K562 (cell line): ENCODE data around the gene KMO. TPM values are rescaled to one million over a fixed set of nuclear protein-coding genes. Genes with fewer than 3 reads are reported as not detected.

Experiments used
- DMBX1 ChIP-seq: fragments of 250-450 bp; sonication (Bioruptor Pico); IDR thresholded peaks from 2 replicates; pipeline ENCODE4 v1.8.0; 2022; ENCODE audit warnings: inconsistent platforms, mild to moderate bottlenecking, moderate library complexity, borderline replicate concordance
- FOXA3 ChIP-seq, 2 experiments: fragments of 450-650 bp in 1 of 2; sonication (generic) in 1 of 2; formaldehyde crosslinking; IDR thresholded peaks in 1 of 2; conservative IDR thresholded peaks in 1 of 2; 2 replicates each; pipeline versions ENCODE4 v1.4.0 to v1.8.0; 2020 to 2022; ENCODE audit warnings: mild to moderate bottlenecking in 2 of 2, missing genetic modification reagents in 1 of 2
- HDGF ChIP-seq: fragments of 450-650 bp; IDR thresholded peaks from 2 replicates; pipeline ENCODE4 v1.6.1; 2016
- KAT7 ChIP-seq: sonication (generic); formaldehyde crosslinking; IDR thresholded peaks from 2 replicates; pipeline ENCODE4 v1.8.0; 2022; ENCODE audit warnings: missing genetic modification reagents, mild to moderate bottlenecking, borderline replicate concordance
- LCOR ChIP-seq: sonication (generic); formaldehyde crosslinking; IDR thresholded peaks from 2 replicates; pipeline ENCODE4 v1.8.0; 2022; ENCODE audit warnings: mild to moderate bottlenecking, missing genetic modification reagents
- MEF2D ChIP-seq: conservative IDR thresholded peaks from 2 replicates; pipeline ENCODE4 v1.6.1; 2016; ENCODE audit warnings: low read depth, missing genetic modification characterization, missing compliant biosample characterization
- NR4A1 ChIP-seq, 2 experiments: fragments of 250-450 bp in 1 of 2; fragments of 450-650 bp in 1 of 2; sonication (Bioruptor Pico) in 1 of 2; IDR thresholded peaks; 2 replicates each; pipeline versions ENCODE4 v1.4.0 to v1.6.1; 2016 to 2020; ENCODE audit warnings: mild to moderate bottlenecking in 2 of 2, missing compliant biosample characterization in 1 of 2, missing genetic modification characterization in 1 of 2, moderate library complexity in 1 of 2
- NRF1 ChIP-seq, 2 experiments: fragments of 450-650 bp; IDR thresholded peaks in 1 of 2; conservative IDR thresholded peaks in 1 of 2; 2 replicates each; pipeline ENCODE4 v1.6.1; 2014; ENCODE audit warnings: mild to moderate bottlenecking in 2 of 2
- SMAD3 ChIP-seq: fragments of 450-650 bp; formaldehyde crosslinking; conservative IDR thresholded peaks from 2 replicates; pipeline ENCODE4 v1.4.0; 2020; ENCODE audit warnings: mild to moderate bottlenecking
- SRF ChIP-seq, 2 experiments: fragments of 250-450, 450-650 bp in 1 of 2; sonication (Bioruptor Pico) in 1 of 2; sonication (generic) in 1 of 2; formaldehyde crosslinking; IDR thresholded peaks; 2 replicates each; pipeline versions ENCODE4 v1.5.0 to v1.5.1; 2020 to 2022; ENCODE audit warnings: mild to moderate bottlenecking in 1 of 2, missing genetic modification reagents in 1 of 2
- TCF7 ChIP-seq: sonication (generic); IDR thresholded peaks from 2 replicates; pipeline ENCODE4 v1.6.1; 2016; ENCODE audit warnings: antibody characterized with exemption, borderline replicate concordance
- YY1 ChIP-seq, 3 experiments: IDR thresholded peaks; 2 replicates each; pipeline ENCODE4 v1.6.1; 2011; ENCODE audit warnings: low read length in 2 of 3, mild to moderate bottlenecking in 2 of 3, moderate library complexity in 2 of 3, borderline replicate concordance in 1 of 3, control low read depth in 1 of 3, low read depth in 1 of 3; ENCODE audit not compliant: insufficient read depth in 3 of 3, insufficient replicate concordance in 2 of 3, control insufficient read depth in 1 of 3, insufficient read length in 1 of 3; ENCODE audit errors: extremely low read depth in 1 of 3
- ZNF644 ChIP-seq: fragments of 200-800 bp; sonication (Bioruptor generic); IDR thresholded peaks from 2 replicates; pipeline ENCODE4 v1.6.1; 2016; ENCODE audit warnings: low read depth, missing genetic modification characterization, missing compliant biosample characterization
- ZNF780A ChIP-seq: fragments of 250-450 bp; sonication (Bioruptor Pico); IDR thresholded peaks from 2 replicates; pipeline ENCODE4 v1.5.0; 2021; ENCODE audit warnings: mild to moderate bottlenecking
- ZNF79 ChIP-seq: fragments of 250-450 bp; sonication (Bioruptor Pico); IDR thresholded peaks from 2 replicates; pipeline ENCODE4 v1.4.0; 2020; ENCODE audit warnings: low read depth, mild to moderate bottlenecking, moderate library complexity
- ZSCAN29 ChIP-seq: fragments of 450-650 bp; IDR thresholded peaks from 2 replicates; pipeline ENCODE4 v1.6.1; 2017
- ZSCAN32 ChIP-seq: fragments of 450-650 bp; formaldehyde crosslinking; IDR thresholded peaks from 2 replicates; pipeline ENCODE4 v1.4.0; 2020; ENCODE audit warnings: mild to moderate bottlenecking, moderate library complexity
- polyA plus RNA-seq, 8 experiments: library from polyadenylated mRNA; depleted of rRNA in 4 of 8; stranded (reverse) in 5 of 8; unstranded in 3 of 8; fragments of >200 nt; fragmentation: Nextera tagmentation in 2 of 8; fragmentation: Illumina TruSeq in 1 of 8; extraction: Ambion mirVana in 2 of 8; extraction: Trizol in 1 of 8; gene quantifications; 2 replicates each; pipeline versions ENCODE4 v1.2.1 to v1.2.3, GENCODE V29; 2011 to 2014; ENCODE audit warnings: inconsistent platforms in 1 of 8, missing spikeins in 1 of 8
- total RNA-seq, 7 experiments: library from RNA; depleted of rRNA in 6 of 7; stranded (reverse); fragments of >200 nt in 6 of 7; fragmentation: Illumina TruSeq in 2 of 7; extraction: Trizol in 2 of 7; gene quantifications; 2 replicates each; pipeline versions ENCODE4 v1.2.1 to v1.2.3, GENCODE V29; 2011 to 2021; ENCODE audit warnings: low replicate concordance in 1 of 7
- TF ChIP-seq, protein P1 (sequence below): fragments of 450-650 bp; formaldehyde crosslinking; IDR thresholded peaks from 2 replicates; pipeline ENCODE4 v1.4.0; 2020; ENCODE audit warnings: mild to moderate bottlenecking
- TF ChIP-seq, protein P2 (sequence below), 2 experiments: IDR thresholded peaks in 1 of 2; conservative IDR thresholded peaks in 1 of 2; 2 replicates each; pipeline ENCODE4 v1.6.1; 2016; ENCODE audit warnings: low read depth in 2 of 2, mild to moderate bottlenecking in 1 of 2, missing compliant biosample characterization in 1 of 2, missing genetic modification characterization in 1 of 2, moderate library complexity in 1 of 2
- TF ChIP-seq, protein P3 (sequence below): fragments of 200-400 bp; formaldehyde crosslinking; IDR thresholded peaks from 2 replicates; pipeline ENCODE4 v1.6.1; 2017; ENCODE audit warnings: mild to moderate bottlenecking, low read depth, low read length, moderate library complexity

Gene KMO
- total and polyA plus RNA-seq, 9 of the 15 experiments (the other 6 are each of a cell fraction or from before 2014, with no cell fraction given): 0.01 to 0.11 (median 0.01) TPM; not detected in 6

DNA sequence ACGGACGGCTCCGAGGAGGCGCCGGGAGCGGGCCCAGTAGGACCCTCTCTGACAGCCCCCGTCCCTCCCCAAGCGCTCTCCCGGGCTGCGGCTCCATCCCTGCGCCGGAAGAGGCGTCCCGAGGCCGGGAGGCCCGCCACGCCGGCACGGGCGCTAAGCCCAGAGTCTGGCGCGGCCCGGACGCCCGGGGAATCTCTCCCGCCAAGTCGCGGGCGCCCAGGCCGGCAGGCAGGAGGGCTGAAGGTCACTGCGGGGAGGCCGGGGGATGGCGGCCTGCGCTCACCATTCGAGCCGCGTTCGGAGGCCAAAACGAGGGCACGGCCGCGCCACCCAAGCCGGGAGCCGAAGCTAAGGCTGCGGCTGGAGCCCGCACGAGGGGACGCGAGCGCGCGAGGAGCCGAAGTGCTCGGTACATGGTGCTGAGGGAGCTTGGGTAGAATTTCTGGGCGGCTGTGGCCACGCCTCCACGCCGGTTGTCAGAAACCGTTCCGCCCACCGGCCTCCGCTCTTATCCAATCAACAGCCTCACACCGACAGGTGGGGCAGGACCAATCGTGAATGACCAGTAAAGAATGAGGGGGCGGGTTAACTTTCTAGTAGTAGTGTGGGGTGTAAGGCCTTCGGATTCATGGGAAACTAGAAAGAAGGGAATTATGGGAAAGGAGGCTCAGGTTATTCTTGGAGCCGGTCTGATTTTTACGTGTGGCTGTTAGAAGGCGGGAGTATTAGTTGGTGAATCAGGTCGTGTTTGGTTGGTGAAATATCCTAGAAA lies 12.7 kb upstream of the KMO start, which contains the start of gene FH (continued):
- peak; percentile 66; the same call in 1 of the 2 replicates for TF ChIP-seq KAT7 (CRISPR knock-in tag)
- TF ChIP-seq ZSCAN29: peak; percentile 39; the same call in 1 of the 2 replicates
- no peak for TF ChIP-seq HDGF
- TF ChIP-seq, protein P1, sequence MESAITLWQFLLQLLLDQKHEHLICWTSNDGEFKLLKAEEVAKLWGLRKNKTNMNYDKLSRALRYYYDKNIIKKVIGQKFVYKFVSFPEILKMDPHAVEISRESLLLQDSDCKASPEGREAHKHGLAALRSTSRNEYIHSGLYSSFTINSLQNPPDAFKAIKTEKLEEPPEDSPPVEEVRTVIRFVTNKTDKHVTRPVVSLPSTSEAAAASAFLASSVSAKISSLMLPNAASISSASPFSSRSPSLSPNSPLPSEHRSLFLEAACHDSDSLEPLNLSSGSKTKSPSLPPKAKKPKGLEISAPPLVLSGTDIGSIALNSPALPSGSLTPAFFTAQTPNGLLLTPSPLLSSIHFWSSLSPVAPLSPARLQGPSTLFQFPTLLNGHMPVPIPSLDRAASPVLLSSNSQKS (CRISPR knock-in tag): no peak
- TF ChIP-seq, protein P2, sequence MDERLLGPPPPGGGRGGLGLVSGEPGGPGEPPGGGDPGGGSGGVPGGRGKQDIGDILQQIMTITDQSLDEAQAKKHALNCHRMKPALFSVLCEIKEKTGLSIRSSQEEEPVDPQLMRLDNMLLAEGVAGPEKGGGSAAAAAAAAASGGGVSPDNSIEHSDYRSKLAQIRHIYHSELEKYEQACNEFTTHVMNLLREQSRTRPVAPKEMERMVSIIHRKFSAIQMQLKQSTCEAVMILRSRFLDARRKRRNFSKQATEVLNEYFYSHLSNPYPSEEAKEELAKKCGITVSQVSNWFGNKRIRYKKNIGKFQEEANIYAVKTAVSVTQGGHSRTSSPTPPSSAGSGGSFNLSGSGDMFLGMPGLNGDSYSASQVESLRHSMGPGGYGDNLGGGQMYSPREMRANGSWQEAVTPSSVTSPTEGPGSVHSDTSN (CRISPR knock-in tag; IDR thresholded peaks at IDR 0.05; ENCODE audit: low read depth): no peak
- TF ChIP-seq, protein P2 (tag; conservative IDR thresholded peaks at IDR 0.05; ENCODE audit: low read depth): peak; percentile 62
- no peak for TF ChIP-seq ZNF79
- 0 out of 2 replicates have a peak, but pooled peaks have one; percentile 64 for TF ChIP-seq LCOR
- TF ChIP-seq SMAD3 (CRISPR knock-in tag): no peak; the same call in 1 of the 2 replicates
- TF ChIP-seq ZNF644 (tag): no peak
- no peak for TF ChIP-seq MEF2D (tag)
- TF ChIP-seq NR4A1 (CRISPR knock-in tag; IDR thresholded peaks at IDR 0.05): peak; percentile 68; the same call in 1 of the 2 replicates
- 0 out of 2 replicates have a peak, but pooled peaks have one; percentile 58 for TF ChIP-seq NR4A1 (tag; IDR thresholded peaks at IDR 0.05)
- peak; percentile 34; the same call in 1 of the 2 replicates for TF ChIP-seq TCF7
- peak; percentile 66 to 69 for TF ChIP-seq NRF1 (conservative IDR thresholded peaks at IDR 0.05 in 1 of 2, IDR thresholded peaks at IDR 0.05 in 1 of 2)
- peak in 1 of 3 experiments; percentile 46 for TF ChIP-seq YY1 (IDR thresholded peaks at IDR 0.05; ENCODE audit: borderline replicate concordance in 1 of 3, control insufficient read depth in 1 of 3, extremely low read depth in 1 of 3, insufficient read depth in 3 of 3, insufficient read length in 1 of 3, insufficient replicate concordance in 2 of 3, low read depth in 1 of 3, low read length in 2 of 3)
- TF ChIP-seq ZNF780A (CRISPR knock-in tag): no peak
- TF ChIP-seq, protein P3, sequence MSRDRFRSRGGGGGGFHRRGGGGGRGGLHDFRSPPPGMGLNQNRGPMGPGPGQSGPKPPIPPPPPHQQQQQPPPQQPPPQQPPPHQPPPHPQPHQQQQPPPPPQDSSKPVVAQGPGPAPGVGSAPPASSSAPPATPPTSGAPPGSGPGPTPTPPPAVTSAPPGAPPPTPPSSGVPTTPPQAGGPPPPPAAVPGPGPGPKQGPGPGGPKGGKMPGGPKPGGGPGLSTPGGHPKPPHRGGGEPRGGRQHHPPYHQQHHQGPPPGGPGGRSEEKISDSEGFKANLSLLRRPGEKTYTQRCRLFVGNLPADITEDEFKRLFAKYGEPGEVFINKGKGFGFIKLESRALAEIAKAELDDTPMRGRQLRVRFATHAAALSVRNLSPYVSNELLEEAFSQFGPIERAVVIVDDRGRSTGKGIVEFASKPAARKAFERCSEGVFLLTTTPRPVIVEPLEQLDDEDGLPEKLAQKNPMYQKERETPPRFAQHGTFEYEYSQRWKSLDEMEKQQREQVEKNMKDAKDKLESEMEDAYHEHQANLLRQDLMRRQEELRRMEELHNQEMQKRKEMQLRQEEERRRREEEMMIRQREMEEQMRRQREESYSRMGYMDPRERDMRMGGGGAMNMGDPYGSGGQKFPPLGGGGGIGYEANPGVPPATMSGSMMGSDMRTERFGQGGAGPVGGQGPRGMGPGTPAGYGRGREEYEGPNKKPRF: no peak
- TF ChIP-seq FOXA3 (CRISPR knock-in tag; conservative IDR thresholded peaks at IDR 0.05 in 1 of 2, IDR thresholded peaks at IDR 0.05 in 1 of 2): no peak
- no peak for TF ChIP-seq DMBX1 (CRISPR knock-in tag)
- TF ChIP-seq ZSCAN32 (CRISPR knock-in tag): 0 out of 2 replicates have a peak, but pooled peaks have one; percentile 28
- TF ChIP-seq SRF (CRISPR knock-in tag; IDR thresholded peaks at IDR 0.05): no peak; a peak in 1 of 4 replicates
